ENCODE data around the gene MRPL21.
"Not testable (repeated sequence)": the region's sequence is repeated elsewhere in the genome, so short reads cannot be mapped to it uniquely, and the experiment has no call there.

MRPL21 gene

DNA sequence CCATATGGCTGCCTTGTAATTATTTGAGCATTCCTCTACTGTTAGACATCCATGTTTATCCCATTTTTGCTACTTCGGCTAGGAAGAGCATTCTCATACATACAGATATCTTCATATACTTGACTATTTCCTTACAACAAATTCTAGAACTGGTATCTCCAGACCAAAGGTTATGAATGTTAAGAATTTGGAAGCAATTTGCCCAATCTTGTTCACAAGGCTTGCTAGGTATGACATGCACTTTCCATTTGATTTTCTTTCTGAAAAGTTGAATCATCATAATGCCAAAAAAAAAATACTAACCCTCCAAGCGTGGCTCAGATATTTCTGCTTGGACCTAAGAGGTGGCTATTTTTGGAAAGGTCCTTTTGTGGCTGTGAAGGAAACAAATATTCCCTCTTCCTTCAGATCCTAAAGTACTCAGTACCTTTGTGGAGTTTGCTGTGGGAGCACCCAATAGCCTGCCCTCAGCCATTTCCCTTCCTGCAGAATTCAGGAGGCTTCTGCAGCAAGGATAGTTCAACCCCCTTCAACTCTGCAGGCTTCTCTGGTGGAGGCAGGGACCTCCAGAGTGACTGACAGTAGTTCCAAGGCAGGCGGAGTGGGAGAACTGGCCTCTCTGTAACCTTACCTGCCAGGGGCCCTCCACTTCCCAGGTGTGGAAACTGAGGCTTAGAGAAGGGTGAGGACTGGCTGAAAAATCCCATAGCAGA lies 39.9 kb downstream of the MRPL21 start:
- DNase-seq = no peak

DNA sequence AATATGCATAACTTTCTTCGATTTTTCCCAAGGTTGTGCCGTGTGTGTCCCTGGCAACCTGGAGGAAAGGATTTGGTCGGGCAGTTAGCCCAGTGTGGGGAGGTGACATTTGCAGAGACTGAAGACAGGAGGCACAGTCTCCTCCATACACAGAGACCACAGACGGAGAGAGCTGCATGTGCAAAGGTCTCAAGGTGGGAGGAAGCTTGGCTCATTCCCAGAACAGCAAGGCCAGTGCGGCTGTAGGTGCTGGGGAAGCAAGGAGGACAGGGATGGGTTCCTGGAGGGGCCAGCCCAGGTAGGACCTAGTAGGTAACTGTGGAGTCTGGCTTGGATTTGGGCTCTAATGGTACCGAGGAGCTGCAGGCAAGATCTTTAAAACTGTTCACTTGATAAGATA lies 41.2 kb downstream of the MRPL21 start:
- no peak for DNase-seq

DNA sequence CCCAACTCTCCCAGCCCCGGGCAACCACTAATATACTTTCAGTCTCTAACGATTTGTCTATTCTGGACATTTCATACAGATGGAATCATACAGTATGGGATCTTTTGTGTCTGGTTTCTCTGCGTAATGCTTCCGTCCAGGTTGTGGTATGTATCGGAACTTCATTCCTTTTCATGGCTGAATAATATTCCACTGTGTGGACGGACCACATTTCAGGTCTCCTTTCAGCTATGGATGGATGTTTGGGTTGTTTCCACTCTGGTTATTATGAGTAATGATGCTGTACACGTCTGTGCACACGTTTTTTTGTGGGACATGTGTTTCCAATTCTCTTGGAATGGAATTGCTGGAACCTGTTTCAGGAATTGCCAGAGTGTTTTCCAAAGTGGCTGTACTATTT lies 44.5 kb downstream of the MRPL21 start:
- no peak for DNase-seq

DNA sequence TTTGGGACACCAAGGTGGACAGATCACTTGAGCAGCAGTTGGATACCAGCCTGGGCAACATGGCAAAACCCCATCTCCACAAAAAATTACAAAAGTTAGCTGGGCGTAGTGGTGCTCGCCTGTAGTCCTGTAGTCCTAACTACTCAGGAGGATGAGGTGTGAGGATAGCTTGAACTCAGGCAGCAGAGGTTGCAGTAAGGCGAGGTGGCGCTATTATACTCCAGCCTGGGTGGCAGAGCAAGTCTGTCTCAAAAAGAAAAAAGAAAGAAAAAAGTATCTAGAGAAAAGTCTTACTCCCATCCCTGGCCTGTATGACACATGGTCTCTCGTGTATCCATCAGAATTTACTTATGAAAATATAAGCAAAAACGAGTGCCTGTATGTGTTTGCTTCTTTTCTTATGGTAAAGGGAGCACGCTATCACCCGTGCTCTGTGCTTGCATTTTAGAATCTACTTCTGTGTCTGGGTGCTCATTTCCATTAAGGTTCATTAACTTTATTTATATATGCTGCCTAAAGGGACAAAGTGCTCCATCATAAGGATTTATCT lies 46.5 kb downstream of the MRPL21 start:
- no peak for DNase-seq

- DNase-seq = not testable (repeated sequence)
Measured at GRCh38 chr11:68856425-68857030, 47.1 kb downstream of the MRPL21 start.

DNA sequence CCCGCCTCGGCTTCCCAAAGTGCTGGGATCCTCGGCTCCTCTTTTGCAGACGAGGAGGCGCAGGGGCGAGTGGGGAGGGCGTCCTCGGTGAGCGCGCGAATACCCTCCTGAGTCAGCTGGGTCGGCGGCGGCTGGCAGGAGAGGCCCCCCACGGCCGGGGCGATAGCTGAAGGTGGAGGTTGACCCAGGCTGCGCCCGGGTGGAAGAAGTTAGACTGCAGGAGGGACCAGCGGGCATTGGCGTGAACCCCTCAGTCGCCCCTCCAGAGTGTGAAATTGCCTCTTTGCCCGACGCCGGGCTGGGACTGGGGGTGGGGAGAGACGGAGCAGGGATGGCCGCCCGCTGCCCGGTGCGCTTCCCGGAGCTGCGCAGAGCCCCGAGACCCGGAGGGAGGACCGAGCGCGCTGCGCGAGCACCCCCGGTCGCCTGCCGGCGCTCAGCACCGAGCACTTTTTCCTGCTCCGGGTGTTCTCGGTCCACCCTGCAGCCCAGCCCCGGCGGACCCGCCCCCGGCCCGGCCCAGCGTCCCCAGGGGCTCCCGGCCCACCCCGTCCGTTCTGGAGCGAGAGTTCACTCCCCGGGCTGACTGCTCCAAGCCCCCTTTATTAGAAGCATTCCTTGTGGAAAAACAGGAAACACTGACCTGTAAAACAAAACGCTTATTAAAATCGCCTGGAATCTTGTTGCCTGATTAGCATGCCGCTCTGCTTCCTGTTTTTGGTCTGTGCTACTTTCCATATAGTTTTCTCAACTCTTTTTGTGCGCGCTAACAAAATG lies 48.2 kb downstream of the MRPL21 start:
- DNase-seq = peak; percentile 67

DNA sequence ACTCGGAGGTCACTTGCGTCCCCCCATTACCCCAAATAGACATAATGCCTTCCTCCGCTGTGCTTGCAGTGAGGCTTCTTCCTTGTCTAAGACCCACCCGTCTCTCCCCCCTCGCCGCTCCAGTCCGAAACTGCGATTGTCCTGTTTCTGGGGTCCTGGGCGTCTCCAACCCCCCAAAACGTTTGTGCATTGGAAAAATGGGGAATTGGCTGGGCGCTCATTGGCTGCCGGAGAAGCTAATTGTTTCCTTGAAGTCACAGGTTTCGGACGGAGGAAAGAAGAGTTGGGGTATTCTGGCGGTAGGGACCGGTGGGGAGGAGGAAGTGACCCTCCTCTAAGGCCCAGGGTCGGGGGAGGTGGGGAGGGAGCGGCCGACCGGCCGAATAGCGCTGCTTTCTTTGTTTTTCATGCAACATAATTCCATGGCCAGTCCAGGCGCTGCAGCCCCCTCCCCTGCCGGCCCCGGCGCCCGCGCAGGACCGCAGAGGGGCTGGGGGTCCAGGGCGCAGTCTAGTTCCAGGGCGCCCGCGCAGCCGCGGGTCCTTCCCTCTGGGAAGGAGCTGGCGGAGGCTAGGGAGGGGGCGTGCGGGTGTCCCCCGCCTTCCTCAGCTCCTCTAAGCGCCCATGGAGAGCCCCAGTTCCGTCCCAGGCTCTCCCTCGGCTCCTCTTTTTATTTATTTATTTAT lies 49.2 kb downstream of the MRPL21 start:
- no peak for DNase-seq

DNA sequence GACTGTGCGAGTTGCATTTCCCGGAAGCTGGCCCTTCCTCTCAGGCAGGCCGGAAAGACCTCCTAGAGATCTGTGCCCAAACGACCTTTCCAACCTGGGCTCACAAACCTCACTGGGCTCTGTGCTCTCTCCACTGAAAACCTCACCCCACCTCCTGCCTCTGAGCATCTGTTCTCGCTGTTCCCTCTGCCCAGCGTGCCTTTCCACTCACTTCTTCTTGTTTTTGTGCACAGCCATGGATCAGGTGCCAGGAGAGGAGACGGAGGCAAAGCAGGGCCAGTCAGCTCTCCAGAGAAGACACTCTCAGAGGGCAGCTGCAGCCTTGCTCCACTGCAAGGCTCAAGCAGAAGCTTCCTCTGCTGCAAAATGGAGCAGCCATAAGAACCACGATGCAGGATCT lies 51.0 kb downstream of the MRPL21 start:
- DNase-seq = no peak

GRCh38 chr11:68848429-68848828 lies 55.2 kb downstream of the MRPL21 start:
- no peak for DNase-seq

DNA sequence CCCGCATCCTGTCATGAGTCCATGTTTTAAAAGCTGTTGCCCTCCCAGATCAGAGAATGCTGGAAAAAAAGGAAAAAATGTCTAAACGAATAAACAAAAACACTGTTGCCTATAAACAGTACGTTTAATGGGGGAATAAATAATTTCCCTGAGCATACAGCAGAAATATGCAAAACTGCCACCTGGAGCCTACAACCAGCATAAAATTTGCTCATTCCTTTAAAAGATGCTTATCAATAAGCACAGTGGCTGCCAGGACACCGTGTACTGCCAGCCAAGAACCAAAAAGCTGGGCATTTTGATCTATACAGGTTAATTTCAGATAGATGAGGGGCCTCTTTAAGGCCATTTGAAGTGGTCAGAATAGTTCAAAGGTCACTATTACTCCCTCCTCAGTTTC lies 56.2 kb downstream of the MRPL21 start:
- DNase-seq = no peak

GRCh38 chr11:68845351-68846002 lies 58.2 kb downstream of the MRPL21 start:
- DNase-seq = no peak

GRCh38 chr11:68844801-68845200 lies 58.8 kb downstream of the MRPL21 start:
- DNase-seq = no peak

- DNase-seq = no peak
Measured at GRCh38 chr11:68844376-68844775, 59.3 kb downstream of the MRPL21 start.

- DNase-seq = peak; percentile 88
Measured at GRCh38 chr11:68843703-68844312, 59.8 kb downstream of the MRPL21 start.

DNA sequence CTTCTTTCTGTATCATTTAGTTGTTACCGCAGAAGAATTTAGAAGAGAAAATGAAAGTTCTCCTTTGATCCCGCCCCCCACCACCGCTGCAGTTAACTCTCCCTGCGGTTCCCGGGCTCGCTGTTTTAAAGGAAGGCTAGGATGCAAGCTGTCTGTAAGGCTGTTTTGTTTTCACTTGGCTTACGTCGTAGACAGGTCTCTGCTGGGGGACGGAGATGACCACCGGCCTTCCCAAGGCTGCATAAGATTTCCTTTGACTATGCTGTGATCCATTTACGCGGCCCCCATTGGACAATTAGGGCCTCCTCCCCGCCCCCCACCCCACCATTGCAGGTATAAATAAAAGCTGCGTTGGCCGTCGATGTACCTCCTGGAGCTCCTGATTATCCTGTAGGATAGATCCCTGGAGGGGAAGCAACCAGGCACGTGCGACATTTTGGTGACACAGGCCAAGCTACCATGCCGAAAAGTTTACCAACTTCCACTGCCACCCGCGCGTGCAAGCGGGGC lies 60.5 kb downstream of the MRPL21 start:
- DNase-seq = peak; percentile 79

DNA sequence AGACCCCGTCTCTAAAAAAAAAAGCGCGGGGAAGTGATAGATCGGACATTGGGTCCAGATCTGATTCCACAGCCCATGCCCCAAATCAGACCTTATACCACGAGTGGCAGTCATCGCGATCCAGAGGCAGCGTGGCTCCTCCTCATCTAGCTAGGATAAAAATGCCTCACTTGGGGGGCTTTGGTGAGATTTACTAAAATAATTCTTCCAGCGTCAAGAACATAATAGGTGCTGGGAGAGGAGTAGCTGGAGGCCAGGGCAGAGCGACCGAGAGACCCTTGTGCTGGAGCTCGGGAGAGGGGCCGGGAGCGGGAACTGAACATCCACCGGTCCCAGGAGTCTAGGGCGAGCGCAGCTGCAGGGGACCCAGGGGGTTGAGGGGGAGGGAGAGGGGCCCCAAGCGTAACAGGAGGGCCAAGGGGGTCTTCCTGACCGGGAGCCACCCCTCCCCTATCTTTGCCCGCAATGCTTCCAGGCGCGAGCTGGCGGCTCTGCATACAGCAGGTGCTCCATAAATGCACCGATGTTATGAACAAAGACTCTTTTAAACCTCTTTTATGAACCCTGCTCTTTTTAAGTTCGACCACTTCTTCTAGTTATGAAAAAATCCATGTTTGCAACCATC lies 61.1 kb downstream of the MRPL21 start:
- no peak for DNase-seq

- peak; percentile 85 for DNase-seq
Measured at GRCh38 chr11:68841718-68842426, 61.8 kb downstream of the MRPL21 start, which contains the start of gene CPT1A. TSS of gene CPT1A (minus strand) at chr11:68841916. CDS start at chr11:68815474, 26,442 bp downstream.
